ENCODE data around the gene UQCR11.

Gene UQCR11

DNA sequence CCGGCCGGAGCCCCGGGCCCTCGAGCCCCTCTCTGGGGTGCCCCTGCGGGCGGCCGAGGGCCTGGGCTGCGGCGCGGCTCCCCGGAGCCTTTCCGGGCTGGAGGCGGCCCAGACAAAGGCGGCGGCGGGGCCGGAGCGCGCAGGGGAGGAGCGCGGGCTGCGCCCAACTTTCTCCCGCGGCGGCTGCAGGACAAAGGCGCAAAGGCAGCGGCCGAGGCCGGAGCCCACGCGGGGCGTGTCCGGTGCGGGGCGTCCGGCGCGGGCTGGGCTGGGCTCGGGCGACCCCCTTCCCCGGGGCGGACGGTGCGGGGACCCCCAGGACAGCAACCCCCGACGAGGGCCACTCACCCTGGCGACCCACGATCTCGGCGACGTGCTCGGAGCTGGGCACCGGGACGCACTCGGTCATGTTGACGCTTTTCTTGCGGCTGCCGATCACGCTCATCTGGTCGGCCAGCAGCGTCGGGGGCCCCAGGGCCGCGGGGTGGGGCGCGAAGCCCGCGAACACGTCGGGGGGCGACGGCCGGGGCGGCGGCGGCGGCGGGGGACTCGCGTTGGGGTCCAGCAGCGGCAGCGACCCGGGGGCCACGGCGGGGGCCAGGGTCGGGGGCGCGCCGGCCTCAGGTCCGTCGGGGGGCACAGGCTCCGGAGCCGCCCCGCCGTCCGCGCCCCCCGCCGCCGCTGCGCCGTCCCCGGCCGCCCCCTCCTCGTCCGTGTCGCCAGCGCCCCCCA lies 38.0 kb downstream of the UQCR11 start:
- DNase-seq (ENCODE audit: low read depth in 2 of 2) = no peak

DNA sequence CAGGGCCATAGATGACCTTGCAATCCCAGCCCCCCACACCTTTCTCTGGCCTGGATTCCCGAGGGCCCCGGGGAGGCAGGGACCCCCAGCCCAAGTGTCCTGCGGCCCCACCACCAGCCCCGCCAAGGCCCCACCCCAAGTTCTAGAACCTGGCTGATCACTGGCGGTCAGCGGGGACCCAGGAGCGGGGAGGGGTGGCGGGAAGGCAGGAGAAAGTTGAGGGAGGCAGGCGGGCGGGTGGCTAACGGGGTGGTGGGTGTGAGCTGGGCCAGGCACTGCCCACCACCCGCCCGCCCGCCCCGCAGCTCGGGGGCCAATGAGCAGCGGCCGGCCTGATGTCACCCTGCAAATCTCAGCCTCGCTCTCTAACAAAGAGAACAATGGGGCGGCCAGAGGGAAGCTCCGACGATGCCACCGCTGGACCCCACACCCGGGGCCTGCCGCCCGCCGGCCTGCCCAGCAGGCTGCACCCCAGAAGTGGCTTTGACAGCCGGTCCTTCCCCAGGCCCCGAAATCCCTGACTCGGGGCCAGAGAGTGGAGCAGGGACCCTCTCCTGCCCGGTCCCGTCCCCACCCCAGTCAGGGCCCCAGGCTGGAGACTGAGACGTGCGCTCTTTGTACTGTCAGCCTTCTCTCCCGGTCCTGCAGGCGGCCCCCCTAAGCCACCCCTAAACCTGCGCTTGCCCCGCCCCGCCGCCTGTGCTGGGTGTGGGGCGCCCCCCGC lies 38.7 kb downstream of the UQCR11 start:
- no peak for DNase-seq (ENCODE audit: low read depth in 2 of 2)

DNA sequence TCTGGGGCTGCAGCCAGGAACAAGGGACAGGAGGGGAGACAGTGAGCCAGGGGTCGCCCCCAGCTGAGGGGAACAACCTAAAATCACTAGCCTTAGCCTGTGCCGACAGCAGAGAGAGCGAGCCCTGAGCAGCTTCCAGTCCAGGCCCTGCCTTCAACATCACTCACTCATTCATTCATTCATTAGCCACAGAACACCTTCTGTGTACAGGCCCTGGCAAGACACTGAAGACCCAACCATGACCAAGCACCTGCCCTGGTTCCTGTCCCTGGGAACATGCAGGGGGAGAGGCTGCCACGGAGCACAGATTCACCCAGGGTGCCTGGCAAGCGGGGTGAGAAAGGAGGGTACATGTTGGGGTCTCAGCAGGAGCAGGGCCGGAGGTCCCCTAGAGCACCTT lies 42.0 kb downstream of the UQCR11 start:
- DNase-seq (ENCODE audit: low read depth in 2 of 2) = no peak

DNA sequence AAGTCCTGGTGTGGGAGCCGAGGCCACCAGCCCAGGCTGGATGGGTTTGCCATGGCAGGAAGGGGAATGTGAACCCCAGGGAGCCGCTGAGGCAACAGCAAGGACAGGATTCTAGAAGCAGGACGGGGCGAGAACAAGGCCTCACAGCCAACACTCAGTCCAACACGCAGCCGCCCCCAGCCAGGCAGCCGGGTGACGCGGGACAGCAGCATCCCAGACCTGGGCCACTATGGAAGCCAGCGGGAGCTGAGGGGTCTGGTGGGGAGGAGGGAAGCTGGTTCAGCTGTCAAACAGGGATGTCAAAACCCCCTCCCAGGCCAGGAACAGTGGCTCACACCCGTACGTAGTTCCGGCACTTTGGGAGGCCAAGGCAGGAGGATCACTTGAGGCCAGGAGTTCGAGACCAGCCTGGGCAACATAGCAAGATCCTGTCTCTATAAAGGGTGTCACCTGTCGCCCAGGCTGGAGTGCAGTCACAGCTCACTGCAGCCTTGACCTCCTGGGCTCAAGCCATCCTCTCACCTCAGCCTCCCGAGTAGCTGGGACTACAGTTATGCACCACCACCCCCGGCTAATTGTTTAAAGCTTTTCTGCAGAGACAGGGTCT lies 43.9 kb downstream of the UQCR11 start:
- no peak for DNase-seq (ENCODE audit: low read depth in 2 of 2)

DNA sequence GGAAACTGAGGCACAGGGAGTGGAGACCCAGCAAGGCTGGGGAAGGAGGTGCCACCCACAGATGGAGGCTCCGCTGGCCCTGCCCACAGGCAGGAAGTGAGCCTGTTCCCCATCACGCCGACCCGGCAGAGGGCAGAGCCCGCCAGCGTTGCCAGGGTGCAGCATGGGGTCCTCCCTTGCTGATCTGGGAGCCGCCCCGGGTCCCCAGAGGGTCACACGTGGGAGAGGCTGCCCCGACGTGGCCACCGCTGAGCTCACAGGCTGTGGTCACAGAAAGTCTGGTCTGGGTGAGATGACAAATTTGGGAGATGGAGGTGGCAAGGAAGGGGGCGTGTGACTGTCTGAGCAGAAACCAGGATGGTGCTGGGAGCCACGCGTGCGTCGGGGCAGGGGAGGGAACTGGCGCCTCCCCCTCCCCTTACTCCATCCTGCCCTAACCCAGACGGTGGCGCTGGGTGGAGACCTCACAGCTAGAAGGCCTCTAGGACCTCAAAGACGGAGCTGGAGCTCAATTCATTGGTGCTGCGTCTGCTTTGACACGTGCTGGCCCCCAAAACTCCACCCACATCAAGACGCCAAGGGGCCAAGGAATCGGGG lies 44.9 kb downstream of the UQCR11 start:
- DNase-seq (ENCODE audit: low read depth in 2 of 2) = no peak

DNA sequence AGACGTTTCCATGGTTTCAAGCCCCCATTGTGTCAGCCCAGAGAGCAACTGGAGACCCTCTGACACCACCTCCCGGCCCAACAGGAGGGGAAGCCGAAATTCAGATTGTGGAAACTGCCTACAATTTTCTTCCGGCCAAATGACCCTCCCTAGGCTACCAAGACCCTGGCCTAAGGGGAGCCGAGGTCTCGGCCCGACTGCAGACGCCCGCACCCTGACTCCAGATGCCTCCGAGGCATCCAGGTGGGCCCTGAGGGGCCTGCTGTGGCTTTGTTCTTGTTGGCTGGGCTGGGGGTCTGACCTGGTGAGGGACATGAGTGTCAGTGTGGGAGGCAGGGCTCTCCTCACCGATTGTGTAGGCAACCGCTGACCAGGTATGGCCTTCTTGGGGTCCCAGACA lies 46.7 kb downstream of the UQCR11 start:
- no peak for DNase-seq (ENCODE audit: low read depth in 2 of 2)

DNA sequence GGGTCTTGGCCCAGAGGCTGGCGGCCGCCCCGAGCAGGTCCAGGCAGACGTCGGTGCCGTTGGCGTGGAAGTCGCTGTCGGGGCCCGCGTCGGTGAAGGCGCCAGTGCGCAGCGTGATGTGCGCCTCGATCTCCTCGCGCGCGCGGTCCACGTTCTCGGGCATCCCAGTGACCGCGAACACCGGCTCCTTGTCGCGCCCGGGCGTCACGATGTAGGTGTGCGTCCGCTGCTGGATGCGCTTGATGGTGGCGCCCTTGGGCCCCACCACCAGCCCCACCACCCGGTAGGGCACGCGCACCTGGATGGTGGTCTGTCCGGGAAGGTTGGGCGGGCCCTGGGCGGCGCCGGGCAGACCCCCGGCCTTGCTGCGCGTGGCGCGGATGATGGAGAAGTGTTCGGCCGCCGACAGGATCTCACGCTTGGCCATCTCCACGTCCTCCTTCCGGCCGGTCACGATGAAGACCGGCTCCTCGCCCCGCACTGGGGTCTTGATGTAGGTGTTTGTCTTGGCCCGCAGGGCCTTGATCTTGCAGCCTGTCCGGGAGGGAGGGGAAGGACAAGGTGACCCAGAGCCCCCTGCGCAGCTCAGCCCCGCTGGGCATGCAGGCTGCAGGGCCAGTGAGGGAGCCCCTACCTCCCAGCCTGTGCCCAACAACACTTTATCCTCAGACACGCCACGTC lies 48.7 kb downstream of the UQCR11 start:
- no peak for DNase-seq (ENCODE audit: low read depth in 2 of 2)

DNA sequence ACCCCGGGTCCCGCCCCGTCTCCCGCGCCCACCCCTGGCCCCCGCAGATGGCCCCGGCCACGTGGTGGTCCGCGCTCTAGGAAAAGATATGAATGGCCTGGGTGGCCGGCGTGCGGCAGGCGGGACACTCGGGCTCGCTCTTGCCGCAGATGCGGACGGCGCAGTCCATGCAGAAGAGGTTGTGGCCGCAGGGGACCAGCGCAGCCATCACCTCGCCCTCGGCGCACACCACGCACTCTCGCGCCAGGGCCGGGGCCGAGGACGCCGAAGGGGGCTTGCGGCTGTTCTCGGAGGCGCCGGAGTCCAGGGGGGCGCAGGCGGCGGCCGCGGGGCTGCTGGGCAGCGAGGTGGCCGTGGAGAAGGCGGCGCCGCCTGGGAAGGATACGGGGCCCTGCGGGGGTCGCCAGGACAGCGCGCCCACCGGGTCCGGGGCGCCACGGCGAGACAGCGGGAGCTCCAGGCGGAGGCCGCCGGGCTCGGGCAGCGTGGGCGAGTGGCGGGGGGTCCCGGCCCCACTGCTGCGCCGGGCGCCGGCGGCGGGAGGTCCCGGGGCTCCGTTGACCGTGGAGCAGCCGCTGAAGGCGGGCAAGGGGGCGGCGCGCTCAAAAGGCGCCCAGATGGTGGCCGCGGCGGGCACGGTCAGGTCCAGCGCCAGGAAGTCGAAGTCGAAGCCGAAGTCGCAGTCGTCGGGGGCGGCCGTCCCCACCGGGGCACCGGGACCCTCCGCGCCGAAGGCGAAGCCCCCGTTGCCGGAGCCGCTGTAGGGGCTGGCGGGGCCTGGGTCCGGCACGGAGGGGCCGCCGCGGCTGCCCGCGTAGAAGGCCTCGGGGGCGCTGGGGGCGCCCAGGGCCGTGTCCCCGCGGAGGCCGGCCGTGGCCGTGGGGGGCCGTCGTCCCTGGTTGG lies 49.5 kb downstream of the UQCR11 start:
- DNase-seq (ENCODE audit: low read depth in 2 of 2) = no peak

DNA sequence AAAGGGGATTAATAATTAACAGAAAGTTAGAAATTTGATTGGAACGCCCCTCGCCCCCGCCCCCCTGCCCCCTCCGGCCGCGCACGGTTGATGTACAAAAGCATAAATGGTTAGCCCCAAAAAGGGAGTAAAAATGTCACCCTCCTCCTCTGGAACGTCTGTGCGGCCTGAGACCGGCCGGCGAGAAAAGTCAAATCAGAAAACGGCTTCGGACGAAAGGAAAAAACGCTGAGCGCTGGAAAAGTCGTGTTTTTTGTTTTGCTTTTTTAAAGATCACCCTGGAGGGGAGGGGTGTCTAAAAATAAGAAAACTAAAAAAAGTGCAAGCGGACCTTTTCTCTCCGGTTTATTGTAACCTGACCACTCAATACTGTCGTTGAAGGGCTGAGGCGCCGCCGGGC lies 50.3 kb downstream of the UQCR11 start:
- DNase-seq (ENCODE audit: low read depth in 2 of 2) = no peak

DNA sequence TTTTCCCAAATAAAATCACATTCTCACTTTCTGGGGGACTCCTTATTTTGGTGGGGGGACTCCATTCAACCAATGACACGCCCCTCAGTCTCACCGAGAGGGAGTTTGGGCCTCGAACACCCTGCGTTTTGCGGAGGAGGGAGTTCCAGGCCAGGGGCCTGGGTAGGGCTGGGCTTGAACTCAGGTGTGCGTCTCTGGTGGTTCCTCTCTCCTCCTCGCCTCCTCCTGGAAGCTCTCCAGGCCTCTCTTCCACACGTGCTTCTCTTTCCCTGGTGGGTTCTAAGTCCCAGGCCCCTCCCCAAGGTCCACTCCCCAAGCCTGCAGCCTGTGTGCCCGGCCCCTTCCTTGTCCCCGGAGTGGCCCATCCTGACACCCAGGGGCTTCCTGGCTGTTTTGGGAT lies 51.8 kb downstream of the UQCR11 start:
- DNase-seq (ENCODE audit: low read depth in 2 of 2) = no peak

DNA sequence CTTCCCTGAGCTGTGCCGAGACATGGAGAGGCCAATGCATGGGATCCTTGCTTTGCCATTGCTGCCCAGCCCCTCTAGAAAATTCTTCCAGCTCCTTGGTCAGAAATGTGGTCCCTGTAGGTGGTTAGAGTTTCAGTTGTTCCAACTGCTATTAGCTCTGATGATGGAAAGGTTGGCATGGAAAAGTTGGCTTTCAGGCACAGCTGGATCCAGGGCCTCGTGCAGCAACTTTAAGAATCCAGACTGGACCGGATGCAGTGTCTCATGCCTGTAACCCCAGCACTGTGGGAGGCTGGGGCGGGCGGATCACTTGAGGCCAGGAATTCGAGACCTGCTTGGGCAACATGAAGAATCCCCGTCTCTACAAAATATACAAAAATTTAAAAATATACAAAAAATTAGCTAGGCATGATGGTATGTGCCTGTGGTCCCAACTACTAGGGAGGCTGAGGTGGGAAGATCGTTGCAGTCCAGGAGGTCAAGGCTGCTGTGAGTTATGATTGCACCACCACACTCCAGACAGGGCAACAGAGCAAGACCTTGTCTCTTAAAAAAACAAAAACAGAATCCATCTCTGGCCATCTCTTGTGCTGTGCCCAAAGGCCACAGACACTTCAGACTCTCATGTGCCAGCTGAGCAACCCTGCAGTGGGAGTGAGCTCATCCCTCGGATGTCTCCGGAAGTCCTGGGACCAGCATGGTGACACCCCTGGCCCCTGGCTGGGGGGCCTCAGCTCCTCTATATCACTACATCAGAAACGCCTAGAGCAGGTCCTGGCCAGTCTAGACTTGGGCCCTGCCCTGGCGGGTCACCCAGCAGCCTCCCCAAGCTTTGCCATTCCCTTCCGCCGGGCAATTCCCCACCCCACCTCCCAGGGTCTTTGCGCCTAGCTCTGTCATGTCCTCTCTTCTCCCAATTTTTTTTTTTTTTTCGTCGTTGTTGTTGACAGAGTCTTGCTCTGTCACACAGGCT lies 53.9 kb downstream of the UQCR11 start:
- no peak for DNase-seq (ENCODE audit: low read depth in 2 of 2)

DNA sequence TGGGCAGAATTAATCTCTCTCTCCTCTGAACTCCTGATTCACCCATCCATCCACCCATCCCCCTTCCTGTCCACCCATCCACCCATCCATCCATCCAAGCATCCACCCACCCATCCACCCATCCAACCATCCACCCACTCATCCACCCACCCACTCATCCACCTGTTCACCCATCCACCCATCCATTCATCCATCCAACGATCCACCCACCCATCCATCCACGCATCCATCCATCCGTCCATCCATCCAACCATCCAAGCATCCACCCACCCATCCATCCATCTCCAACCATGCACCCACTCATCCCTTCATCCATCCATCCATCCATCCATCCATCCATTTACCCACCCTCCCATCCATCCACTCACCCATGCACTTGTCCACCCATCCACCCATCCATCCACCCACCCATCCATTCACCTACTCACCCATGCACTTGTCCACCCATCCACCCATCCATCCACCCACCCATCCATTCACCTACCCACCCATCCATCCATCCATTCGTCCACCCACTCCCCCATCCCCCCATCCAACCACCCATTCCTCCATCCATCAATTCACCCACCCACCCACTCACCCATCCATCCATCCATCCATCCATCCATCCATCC lies 55.8 kb downstream of the UQCR11 start:
- no peak for DNase-seq (ENCODE audit: low read depth in 2 of 2)
